Measurements from ENCODE around the gene USP5.
"Not testable (repeated sequence)": the region's sequence is repeated elsewhere in the genome, so short reads cannot be mapped to it uniquely, and the experiment has no call there.

USP5 gene

DNA sequence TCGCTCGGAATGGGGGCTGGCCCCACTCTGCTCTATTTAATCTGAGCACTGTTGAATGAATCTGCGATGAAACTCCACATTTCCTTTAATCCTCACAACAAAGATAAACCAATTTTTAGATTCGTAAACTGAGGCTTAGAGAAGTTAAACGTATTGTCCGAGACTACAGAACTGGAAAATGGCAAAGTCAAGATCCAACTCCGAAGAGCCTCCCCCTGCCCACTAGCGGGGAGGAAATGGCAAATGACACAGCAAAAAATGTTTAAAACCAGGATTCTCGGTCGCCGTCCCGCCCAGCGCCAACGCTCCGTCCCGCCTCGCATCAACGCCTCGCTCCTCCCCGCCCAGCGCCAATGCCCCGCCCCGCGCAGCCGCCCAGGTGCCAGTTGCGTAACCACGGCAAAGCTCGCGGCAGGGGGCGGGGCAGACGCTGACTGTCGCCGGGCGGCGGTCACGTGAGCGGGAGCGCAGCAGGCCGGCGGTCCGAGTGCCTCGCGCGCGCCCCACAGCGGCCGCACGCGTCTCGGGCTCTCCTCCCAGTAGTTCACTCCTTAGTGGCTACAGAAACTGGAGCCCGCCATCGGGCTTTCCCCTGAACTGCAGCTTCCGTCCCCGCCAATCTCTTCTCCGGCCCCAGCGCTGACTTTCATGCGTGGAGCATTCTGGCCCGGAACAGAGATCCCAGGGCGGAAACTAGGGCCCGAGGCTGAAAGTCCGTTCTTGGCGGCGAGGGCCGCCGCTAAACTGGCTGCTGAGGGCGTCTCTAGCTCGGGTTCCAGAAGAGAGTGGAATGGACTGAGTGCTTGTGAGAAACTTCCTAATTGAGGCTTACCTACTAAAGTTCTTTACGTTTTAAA, 39.1 kb downstream of the USP5 start:
- DNase-seq, result peak; percentile 84

DNA sequence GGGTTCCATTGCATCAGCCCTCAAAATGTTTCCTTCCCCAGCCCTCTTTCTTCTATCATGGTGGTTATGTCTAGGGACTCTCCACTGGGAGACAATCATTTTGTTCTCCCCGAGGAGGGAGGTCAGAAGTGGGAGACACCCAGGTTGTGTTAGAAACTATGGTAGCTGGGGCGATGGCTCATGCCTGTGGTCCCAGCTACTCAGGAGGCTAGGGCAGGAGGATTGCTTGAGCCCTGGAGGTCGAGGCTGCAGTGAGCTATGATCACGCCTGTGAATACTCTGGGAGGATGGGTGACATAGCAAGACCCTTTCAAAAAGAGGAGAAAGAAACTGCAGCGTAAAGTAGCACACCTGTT, 39.7 kb downstream of the USP5 start:
- no peak for DNase-seq

DNA sequence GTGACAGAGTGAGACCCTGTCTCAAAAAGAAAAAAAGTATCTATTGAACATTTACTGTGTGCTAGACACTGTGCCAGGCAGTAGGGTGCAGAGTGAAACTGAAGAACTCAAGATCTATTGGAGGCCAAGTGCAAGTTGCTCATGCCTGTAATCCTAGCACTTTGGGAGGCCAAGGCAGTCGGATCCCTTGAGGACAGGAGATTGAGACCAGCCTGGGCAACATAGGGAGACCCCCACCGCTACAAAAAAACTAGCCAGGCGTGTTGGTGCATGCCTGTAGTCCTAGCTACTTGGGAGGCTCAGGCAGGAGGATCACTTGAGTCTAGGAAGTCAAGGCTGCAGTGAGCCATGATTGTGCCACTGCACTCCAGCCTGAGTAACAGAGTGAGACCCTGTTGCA, 40.7 kb downstream of the USP5 start:
- not testable (repeated sequence) for DNase-seq

DNA sequence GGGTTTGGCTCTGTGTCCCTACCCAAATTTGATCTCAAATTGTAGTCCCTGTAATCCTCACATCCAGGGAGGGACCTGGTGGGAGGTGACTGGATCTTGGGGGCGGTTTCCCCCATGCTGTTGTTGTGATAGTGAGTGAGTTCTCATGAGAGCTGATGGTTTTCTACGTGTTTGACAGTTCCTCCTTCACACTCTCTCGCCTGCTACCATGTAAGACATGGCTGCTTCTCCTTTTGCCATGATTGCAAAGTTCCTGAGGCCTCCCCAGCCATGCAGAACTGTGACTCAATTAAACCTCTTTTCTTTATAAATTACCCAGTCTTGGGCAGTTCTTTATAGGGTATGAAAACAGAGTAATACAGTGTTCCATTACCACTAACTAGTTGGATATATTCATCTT, 42.4 kb downstream of the USP5 start:
- no peak for DNase-seq

DNA sequence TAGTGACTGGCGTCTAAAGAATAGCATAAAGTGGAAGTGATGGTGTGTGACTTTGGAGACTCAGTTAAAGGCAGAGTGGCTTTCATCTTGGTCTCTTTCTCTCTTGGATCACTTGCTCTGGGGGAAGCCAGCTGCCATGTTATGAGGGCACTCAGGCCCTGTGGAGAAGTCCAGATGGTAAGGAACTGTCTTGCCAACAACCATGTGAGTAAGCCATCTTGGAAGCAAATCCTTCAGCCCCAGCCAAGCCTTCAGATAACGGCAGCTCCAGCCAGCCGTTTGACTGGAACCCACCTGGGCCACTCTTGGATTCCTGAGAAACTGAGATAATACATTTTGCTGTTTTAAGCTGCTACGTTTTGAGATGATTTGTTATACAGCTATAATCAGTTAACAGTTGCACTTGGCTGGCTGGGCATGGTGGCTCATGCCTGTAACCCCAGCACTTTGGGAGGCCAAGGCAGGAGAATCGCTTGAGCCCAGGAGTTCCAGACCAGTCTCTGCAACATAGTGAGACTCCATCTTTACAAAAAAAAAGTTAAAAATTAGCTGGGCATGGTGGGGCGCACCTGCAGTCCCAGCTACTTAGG, 45.0 kb downstream of the USP5 start:
- DNase-seq, result no peak

DNA sequence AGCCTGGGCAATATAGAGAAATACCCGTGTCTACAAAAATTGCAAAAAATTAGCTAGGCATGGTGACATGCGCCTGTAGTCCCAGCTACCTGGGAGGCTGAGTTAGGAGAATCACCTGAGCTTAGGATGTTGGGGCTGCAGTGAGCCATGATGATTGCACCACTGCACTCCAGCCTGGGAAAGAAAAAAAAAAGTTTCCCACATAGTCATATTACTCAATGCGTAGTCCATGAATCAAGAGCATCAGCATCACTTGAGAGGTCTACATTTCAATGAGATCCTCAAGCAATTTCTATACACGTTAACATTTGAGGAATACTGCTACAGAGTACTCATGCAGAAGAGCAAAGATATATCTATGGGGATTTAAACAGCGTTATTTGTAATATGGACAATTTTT, 47.5 kb downstream of the USP5 start:
- no peak for DNase-seq

DNA sequence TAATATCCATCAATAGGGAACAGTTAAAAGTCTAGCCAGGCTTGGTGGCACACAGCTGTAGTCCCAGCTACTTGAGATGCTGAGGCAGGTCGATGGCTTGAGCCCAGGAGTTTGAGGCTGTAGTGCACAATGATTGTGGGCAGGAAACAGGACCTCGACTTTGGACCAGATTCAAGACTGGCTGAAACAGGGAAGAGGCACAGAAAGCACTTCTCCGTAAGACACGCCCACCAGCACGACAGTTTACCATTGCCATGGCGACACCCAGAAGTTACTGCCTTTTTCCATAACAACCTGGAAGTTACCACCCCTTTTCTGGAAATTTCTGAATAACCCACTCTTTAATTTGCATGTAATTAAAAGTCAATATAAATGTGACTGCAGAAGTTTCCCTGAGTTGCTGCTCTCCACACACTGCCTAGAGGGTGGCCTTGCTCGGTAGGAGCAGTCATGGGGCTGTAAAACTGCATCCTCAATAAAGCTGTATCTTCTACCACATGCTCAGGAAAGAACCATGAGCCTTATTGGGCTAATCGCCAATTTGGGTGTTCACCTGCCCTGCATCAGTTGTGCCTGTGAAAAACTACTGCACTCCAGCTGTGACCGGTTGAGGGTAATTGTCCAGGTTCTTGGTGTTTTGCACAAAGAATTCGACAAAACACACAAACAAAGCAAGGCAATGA, 48.0 kb downstream of the USP5 start:
- DNase-seq, result no peak

DNA sequence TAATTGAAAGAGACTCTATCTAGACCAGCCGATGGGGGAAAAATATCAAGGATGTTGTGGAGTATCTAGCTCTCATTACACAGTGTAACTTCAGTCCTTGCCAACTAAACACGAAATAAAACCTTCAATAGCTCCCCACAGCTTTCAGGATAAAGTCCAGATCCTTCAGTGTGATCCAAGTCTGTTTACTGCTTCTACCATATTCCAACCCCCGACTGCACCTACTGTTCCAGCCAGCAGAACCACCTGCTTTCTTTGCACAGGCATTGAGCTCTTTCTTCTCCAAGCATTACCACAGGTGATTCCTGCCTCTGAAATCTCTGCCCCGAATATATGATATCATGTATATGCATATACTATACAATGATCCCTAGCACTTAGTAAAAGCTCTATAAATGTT, 50.5 kb downstream of the USP5 start:
- DNase-seq, result no peak

DNA sequence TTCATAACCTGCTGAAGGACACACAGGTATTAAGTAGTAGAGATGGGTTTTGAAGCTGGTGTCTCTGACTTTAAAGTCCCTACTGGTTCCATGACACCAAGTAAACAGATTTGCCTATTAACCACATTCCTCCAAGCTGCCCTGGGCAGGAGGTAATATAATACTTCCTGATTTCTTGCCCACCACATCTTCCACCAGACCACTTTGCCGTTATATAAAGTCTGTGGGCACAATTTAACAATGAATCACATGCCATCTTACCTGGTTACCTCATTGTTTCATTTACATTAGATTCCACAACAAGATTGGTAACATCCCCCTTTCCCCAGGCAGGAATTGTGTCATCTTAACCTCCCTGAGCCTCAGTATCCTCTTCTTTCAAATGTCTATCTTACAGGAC, 51.8 kb downstream of the USP5 start:
- DNase-seq, result no peak

DNA sequence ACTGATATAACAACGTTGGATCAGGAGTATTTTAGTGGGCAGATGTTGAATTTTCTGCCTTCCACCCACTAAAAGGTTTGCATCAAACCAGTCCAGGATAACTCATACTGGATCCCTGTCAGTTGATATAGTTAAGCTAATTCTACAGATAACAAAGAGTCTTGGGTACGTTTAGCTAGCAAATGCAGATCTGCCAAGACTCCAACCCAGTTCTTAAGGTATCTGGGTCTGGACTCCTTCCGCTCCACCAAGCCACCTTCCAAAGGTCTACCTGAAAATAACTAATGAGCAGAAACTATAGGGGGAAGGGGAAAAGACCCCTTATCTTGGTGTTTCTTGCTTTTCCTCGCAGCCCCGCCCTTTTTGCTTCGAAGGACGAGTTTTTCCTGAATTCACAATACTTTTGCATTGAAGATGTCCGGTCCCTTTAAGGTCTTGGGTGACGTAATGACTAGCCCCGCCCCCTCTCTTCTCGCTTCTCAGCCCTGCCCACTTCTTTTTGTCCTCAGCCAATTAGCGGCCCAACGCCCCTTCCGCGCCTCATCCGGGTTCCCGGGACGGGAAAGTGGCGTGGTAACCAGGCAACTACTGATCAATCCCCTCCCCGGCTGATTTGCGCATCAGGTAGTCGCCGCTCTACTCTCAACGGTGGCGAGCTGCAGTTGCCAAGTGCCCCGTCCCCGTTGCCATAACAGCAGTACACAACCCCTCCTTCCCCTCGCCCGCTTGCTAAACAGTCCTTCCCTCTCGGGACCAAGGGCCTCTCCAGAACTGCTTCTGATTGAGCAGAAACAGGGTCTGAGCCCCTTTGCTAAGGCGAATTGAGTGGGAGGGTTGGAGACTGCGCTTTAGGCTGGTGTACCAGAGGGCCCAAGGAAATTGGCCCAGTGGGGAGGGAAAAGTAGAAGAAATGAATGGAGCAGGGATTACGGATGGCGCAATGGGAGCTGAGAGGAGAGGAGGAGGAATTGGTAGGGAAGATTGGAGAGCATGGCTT, 52.6 kb downstream of the USP5 start, which contains the start of gene LRRC23:
Gene LRRC23 (plus strand): TSS at position 543 of the 997 bp plus-strand sequence. CDS start 812 bp downstream, outside the sequence.
- peak; percentile 91 for DNase-seq

DNA sequence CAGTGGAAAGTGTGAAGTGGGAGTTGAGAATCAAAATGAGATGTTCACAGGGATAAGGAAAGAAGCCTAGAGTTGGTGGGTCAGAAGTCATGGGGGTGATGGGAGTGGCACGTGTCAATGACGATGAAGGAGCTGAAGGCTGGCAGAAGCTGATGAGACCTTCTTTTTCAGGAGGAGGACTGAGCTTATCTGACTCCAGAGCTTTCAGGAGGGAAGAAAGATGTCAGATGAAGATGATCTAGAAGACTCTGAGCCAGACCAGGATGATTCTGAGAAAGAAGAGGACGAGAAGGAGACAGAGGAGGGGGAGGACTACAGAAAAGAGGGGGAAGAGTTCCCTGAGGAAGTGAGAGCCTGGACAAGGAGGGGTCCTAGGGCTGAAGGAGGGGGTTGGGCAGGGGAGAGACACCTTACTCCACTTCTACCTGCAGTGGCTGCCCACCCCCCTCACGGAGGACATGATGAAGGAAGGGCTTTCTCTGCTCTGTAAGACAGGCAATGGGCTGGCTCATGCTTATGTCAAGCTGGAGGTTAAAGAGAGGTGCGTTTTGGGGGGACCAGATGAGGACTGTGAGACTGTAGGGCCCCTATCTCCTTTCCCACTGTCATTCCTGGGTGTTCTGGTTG, 53.6 kb downstream of the USP5 start:
- no peak for DNase-seq

DNA sequence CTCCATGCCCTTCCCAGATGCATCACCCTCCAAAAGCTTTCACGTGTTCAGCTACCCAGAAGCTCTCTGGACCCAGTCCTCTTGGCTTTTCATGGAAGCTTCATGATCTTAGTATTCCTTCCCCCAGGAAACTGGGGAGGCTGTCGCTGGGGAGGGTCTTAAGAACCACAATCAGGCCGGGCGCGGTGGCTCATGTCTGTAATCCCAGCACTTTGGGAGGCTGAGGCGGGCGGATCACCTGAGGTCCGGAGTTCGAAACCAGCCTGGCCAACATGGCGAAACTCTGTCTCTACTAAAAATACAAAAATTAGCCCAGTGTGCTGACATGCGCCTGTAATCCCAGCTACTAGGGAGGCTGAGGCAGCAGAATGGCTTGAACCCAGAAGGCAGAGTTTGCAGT, 56.2 kb downstream of the USP5 start:
- DNase-seq, result not testable (repeated sequence)

DNA sequence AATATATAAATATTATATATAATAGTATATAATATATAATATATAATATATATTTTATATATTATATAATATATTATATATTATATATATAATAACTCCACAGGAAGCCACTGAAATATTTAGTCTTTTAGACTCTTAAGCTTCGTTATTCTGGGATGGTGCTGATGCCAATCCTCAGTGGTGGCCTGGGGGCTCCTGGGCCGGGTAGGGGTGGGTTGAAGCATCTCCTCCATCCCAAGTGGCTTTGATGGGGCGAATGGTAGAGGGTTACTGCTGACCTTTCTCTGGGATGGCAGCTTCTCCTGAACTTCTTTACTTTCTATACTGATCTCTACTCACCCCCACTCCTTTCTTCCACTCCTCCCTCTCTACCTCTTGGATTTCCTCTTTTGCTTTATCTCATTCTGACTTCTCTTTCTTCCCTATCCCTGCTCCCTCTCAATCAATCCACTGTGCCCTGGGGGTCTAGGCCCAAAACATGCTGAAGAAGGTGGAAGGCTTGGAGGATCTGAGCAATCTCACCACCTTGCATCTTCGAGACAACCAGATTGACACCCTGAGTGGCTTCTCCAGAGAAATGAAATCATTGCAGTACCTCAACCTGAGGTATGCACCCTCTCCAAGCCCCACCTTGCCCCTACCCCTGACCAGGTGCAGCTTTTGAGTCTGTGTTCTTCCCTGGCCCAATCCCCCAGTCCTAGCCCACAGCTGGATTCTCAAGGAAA, 57.6 kb downstream of the USP5 start:
- no peak for DNase-seq

DNA sequence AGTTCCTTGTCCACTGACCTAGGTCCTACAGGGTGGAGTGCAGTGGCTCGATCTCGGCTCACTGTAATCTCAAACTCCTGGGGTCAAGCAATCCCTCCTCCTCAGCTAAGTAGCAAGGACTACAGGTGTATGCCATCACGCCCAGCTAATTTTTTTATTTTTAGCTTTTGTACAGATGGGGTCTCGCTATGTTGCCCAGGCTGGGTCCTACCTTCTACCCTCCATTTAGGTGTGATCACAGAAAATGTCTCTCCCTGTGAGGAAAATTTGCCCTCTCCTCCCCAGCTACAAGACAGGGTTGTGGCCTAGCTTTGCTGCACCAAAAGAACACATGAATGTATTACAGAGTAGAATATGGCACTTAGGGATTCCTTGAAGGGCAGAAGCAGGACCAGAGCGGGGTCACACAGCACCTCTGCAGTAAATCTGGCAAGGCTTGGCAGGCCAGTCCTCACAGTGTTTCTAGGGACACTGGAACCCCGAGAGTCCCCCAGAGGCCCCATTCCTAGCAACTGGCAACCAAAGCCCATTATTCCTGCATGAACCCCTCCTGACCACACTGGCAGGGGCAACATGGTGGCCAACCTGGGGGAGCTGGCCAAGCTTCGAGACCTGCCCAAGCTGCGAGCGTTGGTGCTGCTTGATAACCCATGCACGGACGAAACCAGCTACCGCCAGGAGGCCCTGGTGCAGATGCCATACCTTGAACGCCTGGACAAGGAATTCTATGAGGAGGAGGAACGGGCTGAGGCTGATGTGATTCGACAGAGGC, 60.4 kb downstream of the USP5 start:
- no peak for DNase-seq

DNA sequence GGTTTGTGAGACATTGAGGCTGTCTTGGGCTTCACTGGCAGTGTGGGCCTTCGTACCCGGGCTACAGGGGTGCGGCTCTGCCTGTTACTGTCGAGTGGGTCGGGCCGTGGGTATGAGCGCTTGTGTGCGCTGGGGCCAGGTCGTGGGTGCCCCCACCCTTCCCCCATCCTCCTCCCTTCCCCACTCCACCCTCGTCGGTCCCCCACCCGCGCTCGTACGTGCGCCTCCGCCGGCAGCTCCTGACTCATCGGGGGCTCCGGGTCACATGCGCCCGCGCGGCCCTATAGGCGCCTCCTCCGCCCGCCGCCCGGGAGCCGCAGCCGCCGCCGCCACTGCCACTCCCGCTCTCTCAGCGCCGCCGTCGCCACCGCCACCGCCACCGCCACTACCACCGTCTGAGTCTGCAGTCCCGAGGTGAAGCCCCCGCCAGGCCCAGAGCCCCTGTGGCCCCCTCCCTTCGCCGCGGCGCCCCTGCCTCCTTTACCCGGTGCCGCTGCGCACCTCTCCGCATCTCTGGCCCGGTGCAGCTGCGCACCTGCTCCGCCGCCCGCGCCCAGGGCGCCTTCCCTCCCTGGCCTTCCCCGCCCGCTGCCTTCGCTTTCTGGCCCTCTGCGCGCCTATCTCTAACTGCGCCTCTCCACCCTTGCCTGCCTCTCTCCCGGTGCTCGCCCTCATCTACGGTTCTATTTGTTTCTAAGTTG, 62.4 kb downstream of the USP5 start, which contains the start of gene ENO2:
Gene ENO2 (plus strand): TSS at position 335 of the 701 bp plus-strand sequence. CDS start 1,253 bp downstream, outside the sequence.
- peak; percentile 24 for DNase-seq

DNA sequence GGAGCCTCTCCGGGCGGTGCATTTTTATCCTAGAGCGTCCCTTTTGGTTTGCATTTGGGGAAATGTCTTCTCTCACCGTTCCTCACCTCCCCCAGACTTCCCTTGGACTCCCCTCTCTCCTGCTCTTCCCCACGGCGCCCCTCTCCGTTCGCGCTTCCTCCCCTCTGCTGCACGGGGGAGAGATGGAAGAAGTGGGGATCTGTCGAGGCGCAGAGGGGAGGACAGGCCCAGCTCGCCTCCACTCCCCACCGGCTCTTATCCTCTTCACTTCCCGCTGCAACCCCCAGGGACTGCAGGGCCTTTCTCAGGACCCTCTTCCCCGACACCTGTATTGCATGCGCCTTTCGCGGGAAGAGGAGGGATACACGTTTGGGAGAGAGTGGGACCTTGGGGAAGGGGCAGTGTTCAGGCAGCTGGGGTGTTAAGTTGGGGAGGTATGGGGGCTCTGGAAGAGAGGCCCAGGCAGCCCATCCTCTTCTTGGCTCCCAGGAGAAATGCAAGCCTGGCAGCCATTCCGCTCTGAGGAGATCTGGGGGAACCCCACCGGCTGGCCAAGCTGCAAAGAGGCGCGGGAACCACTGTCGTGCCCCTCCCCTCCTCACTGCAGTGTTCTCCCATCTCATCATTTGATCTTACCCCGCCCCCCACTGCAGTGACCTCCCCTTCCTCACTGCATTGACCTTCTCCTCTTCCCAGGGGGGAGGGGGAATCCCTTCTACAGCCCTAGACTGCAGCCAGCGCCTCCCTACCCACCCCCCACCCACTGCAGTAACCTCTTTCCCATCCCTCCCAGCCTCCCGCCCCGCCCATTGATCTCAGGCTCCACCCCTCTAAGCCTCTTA, 63.2 kb downstream of the USP5 start:
- no peak for DNase-seq

DNA sequence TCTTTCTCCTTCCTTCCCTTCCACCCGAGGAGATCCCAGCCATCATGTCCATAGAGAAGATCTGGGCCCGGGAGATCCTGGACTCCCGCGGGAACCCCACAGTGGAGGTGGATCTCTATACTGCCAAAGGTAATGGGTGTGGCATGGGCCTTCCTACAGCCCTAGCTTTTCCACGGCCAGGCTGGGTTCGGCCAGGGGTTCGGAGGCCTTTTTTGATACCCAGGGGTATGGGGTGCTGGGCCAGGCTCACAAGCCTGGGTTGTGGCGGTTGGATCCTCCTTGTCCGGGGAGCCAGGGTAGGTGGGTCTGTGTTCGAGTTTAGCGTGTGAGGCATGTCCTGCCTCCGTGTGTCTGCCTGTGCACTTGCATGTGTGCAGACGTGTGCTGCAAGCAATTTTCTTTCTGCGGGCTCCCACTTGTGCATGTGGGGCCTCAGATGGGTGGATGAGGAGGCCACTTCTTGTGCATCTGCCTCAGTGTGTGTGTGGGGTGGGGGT, 63.9 kb downstream of the USP5 start:
- DNase-seq, result no peak
